ENCODE measurements around the gene PRKD1.

PRKD1 gene

GRCh38 chr14:29838752-29839151, 88.9 kb downstream of the PRKD1 start:
- DNase-seq (ENCODE audit: low read depth in 2 of 2), result no peak

- no peak for DNase-seq (ENCODE audit: low read depth in 2 of 2)
Observed at GRCh38 chr14:29836395-29836794, 91.3 kb downstream of the PRKD1 start.

GRCh38 chr14:29832042-29832441, 95.6 kb downstream of the PRKD1 start:
- DNase-seq (ENCODE audit: low read depth in 2 of 2), result no peak

GRCh38 chr14:29829851-29830250, 97.8 kb downstream of the PRKD1 start:
- DNase-seq (ENCODE audit: low read depth in 2 of 2), result no peak

- DNase-seq (ENCODE audit: low read depth in 2 of 2), result no peak
Observed at GRCh38 chr14:29823816-29824215, 103.8 kb downstream of the PRKD1 start.

- DNase-seq (ENCODE audit: low read depth in 2 of 2), result no peak
Observed at GRCh38 chr14:29822430-29822709, 105.3 kb downstream of the PRKD1 start.

GRCh38 chr14:29821661-29822429, 105.8 kb downstream of the PRKD1 start:
- DNase-seq (ENCODE audit: low read depth in 2 of 2), result no peak

GRCh38 chr14:29821242-29821641, 106.4 kb downstream of the PRKD1 start:
- DNase-seq (ENCODE audit: low read depth in 2 of 2), result no peak

- DNase-seq (ENCODE audit: low read depth in 2 of 2), result no peak
Observed at GRCh38 chr14:29820785-29821184, 106.9 kb downstream of the PRKD1 start.

GRCh38 chr14:29817767-29818405, 109.8 kb downstream of the PRKD1 start:
- no peak for DNase-seq (ENCODE audit: low read depth in 2 of 2)

- DNase-seq (ENCODE audit: low read depth in 2 of 2), result no peak
Observed at GRCh38 chr14:29815016-29815674, 112.5 kb downstream of the PRKD1 start.

- no peak for DNase-seq (ENCODE audit: low read depth in 2 of 2)
Observed at GRCh38 chr14:29814156-29815015, 113.3 kb downstream of the PRKD1 start.

- no peak for DNase-seq (ENCODE audit: low read depth in 2 of 2)
Observed at GRCh38 chr14:29810682-29811081, 117.0 kb downstream of the PRKD1 start.

- DNase-seq (ENCODE audit: low read depth in 2 of 2), result no peak
Observed at GRCh38 chr14:29810064-29810463, 117.6 kb downstream of the PRKD1 start.

- DNase-seq (ENCODE audit: low read depth in 2 of 2), result no peak
Observed at GRCh38 chr14:29806124-29806517, 121.5 kb downstream of the PRKD1 start.

GRCh38 chr14:29805415-29806123, 122.1 kb downstream of the PRKD1 start:
- no peak for DNase-seq (ENCODE audit: low read depth in 2 of 2)

GRCh38 chr14:29804481-29805266, 123.0 kb downstream of the PRKD1 start:
- DNase-seq (ENCODE audit: low read depth in 2 of 2), result no peak

GRCh38 chr14:29803045-29803444, 124.6 kb downstream of the PRKD1 start:
- no peak for DNase-seq (ENCODE audit: low read depth in 2 of 2)

- no peak for DNase-seq (ENCODE audit: low read depth in 2 of 2)
Observed at GRCh38 chr14:29802211-29802610, 125.4 kb downstream of the PRKD1 start.

GRCh38 chr14:29800961-29801360, 126.7 kb downstream of the PRKD1 start:
- no peak for DNase-seq (ENCODE audit: low read depth in 2 of 2)

Data from stimulated activated CD4-positive, alpha-beta T cell treated with anti-CD3 and anti-CD28 coated beads, Interleukin-15, amount 100 ng/mL, for 48 hours (primary cell).